DND-41 (cell line): ENCODE data around the gene CDK5R1.

Experiments
- ATAC-seq: fragments of 200-7000 bp; cut with Tn5 transposase; 3 replicates; pipeline ENCODE4 v1.9.1; 2021; ENCODE audit warnings: low read depth; ENCODE audit not compliant: insufficient read depth
- DNase-seq: peaks from one replicate; pipeline ENCODE4 v3.0.0-alpha.2; 2020
- H2AFZ ChIP-seq: 2 replicates; pipeline ENCODE4 v1.6.0; 2012; ENCODE audit warnings: low read depth, low read length
- H3K27ac ChIP-seq: 2 replicates; pipeline ENCODE4 v1.5.1; 2012; ENCODE audit warnings: low read length, inconsistent platforms
- H3K27me3 ChIP-seq: fragments of 200-600 bp; sonication (generic); 2 replicates; pipeline ENCODE4 v1.6.0; 2012; ENCODE audit warnings: low read length, mild to moderate bottlenecking, inconsistent platforms; ENCODE audit not compliant: insufficient read depth, poor library complexity
- H3K36me3 ChIP-seq: 2 replicates; pipeline ENCODE4 v1.5.1; 2012; ENCODE audit warnings: low read length, inconsistent platforms; ENCODE audit not compliant: insufficient read depth
- H3K4me1 ChIP-seq: 2 replicates; pipeline ENCODE4 v1.5.1; 2012; ENCODE audit warnings: mild to moderate bottlenecking, low read length; ENCODE audit not compliant: insufficient read depth
- H3K4me2 ChIP-seq: 2 replicates; pipeline ENCODE4 v1.6.0; 2012; ENCODE audit warnings: mild to moderate bottlenecking, moderate library complexity, low read length, inconsistent platforms; ENCODE audit not compliant: insufficient read depth
- H3K4me3 ChIP-seq, 2 experiments: fragments of 200-600 bp in 1 of 2; shearing (Covaris generic) in 1 of 2; 2 replicates each; pipeline ENCODE4 v1.5.1; 2012 to 2016; ENCODE audit warnings: inconsistent platforms in 2 of 2, low read length in 2 of 2, mild to moderate bottlenecking in 2 of 2, low read depth in 1 of 2, moderate library complexity in 1 of 2
- H3K79me2 ChIP-seq: 2 replicates; pipeline ENCODE4 v1.6.0; 2012; ENCODE audit warnings: low read length, inconsistent platforms; ENCODE audit not compliant: insufficient read depth
- H3K9ac ChIP-seq: 2 replicates; pipeline ENCODE4 v1.6.0; 2012; ENCODE audit warnings: low read depth, mild to moderate bottlenecking, inconsistent platforms, low read length, moderate library complexity
- H3K9me3 ChIP-seq: 2 replicates; pipeline ENCODE4 v1.5.1; 2012; ENCODE audit warnings: low read length, moderate library complexity, mild to moderate bottlenecking, inconsistent platforms; ENCODE audit not compliant: insufficient read depth, severe bottlenecking
- H4K20me1 ChIP-seq: 2 replicates; pipeline ENCODE4 v1.6.0; 2012; ENCODE audit warnings: low read length; ENCODE audit not compliant: insufficient read depth
- EZH2 ChIP-seq: IDR thresholded peaks from 3 replicates; pipeline ENCODE4 v1.6.1; 2012; ENCODE audit warnings: borderline replicate concordance, low read depth, mild to moderate bottlenecking, moderate library complexity, low read length, inconsistent platforms; ENCODE audit not compliant: severe bottlenecking
- TF ChIP-seq, protein P1 (sequence below): IDR thresholded peaks from 2 replicates; pipeline ENCODE4 v1.5.1; 2012; ENCODE audit warnings: borderline replicate concordance, low read length, moderate library complexity, mild to moderate bottlenecking; ENCODE audit not compliant: poor library complexity, severe bottlenecking; ENCODE audit errors: extremely low read depth

Gene CDK5R1

DNA sequence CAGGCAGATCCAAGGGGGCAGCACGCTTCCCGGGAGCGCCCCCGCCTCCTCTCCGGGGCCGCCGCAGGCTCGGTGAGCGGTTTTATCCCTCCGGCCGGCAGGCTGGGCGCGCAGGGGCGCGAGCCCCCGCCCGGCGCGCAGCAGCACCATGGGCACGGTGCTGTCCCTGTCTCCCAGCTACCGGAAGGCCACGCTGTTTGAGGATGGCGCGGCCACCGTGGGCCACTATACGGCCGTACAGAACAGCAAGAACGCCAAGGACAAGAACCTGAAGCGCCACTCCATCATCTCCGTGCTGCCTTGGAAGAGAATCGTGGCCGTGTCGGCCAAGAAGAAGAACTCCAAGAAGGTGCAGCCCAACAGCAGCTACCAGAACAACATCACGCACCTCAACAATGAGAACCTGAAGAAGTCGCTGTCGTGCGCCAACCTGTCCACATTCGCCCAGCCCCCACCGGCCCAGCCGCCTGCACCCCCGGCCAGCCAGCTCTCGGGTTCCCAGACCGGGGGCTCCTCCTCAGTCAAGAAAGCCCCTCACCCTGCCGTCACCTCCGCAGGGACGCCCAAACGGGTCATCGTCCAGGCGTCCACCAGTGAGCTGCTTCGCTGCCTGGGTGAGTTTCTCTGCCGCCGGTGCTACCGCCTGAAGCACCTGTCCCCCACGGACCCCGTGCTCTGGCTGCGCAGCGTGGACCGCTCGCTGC, 832 bp downstream of the CDK5R1 start:
- Histone ChIP-seq H3K36me3 (peaks cover 27% of the 10 kb centered on the region), H3K79me2 (peaks cover 9% of the 10 kb centered on the region; the same call in 1 of the 2 replicates), H3K9ac (peak overlapping the region; percentile 70), H3K27ac (no peak overlapping the region), H3K27me3 (no peaks in the 10 kb centered on the region), H3K4me1 (peaks cover 28% of the 10 kb centered on the region), H2AFZ (peak overlapping the region; percentile 71), H3K9me3 (no peaks in the 10 kb centered on the region), H3K4me3 (peak overlapping the region in 1 of 2 experiments; percentile 70; a peak in 3 of 4 replicates), H4K20me1 (peaks cover 20% of the 10 kb centered on the region), H3K4me2 (peak overlapping the region; percentile 81)
- no peak for ATAC-seq
- TF ChIP-seq EZH2, result no peak
- TF ChIP-seq, protein P1, sequence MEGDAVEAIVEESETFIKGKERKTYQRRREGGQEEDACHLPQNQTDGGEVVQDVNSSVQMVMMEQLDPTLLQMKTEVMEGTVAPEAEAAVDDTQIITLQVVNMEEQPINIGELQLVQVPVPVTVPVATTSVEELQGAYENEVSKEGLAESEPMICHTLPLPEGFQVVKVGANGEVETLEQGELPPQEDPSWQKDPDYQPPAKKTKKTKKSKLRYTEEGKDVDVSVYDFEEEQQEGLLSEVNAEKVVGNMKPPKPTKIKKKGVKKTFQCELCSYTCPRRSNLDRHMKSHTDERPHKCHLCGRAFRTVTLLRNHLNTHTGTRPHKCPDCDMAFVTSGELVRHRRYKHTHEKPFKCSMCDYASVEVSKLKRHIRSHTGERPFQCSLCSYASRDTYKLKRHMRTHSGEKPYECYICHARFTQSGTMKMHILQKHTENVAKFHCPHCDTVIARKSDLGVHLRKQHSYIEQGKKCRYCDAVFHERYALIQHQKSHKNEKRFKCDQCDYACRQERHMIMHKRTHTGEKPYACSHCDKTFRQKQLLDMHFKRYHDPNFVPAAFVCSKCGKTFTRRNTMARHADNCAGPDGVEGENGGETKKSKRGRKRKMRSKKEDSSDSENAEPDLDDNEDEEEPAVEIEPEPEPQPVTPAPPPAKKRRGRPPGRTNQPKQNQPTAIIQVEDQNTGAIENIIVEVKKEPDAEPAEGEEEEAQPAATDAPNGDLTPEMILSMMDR, result no peak
- no peak for DNase-seq

DNA sequence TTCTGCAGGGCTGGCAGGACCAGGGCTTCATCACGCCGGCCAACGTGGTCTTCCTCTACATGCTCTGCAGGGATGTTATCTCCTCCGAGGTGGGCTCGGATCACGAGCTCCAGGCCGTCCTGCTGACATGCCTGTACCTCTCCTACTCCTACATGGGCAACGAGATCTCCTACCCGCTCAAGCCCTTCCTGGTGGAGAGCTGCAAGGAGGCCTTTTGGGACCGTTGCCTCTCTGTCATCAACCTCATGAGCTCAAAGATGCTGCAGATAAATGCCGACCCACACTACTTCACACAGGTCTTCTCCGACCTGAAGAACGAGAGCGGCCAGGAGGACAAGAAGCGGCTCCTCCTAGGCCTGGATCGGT, 1.4 kb downstream of the CDK5R1 start:
- H4K20me1 ChIP-seq, result peaks cover 20% of the 10 kb centered on the region
- peaks cover 24% of the 10 kb centered on the region for H3K36me3 ChIP-seq
- DNase-seq, result no peak
- H3K27ac ChIP-seq, result no peak overlapping the region
- no peak overlapping the region for H2AFZ ChIP-seq
- peaks cover 9% of the 10 kb centered on the region; the same call in 1 of the 2 replicates for H3K79me2 ChIP-seq
- H3K9ac ChIP-seq, result no peak overlapping the region; the same call in 1 of the 2 replicates
- ATAC-seq, result no peak
- H3K4me3 ChIP-seq, result no peak overlapping the region
- no peaks in the 10 kb centered on the region for H3K9me3 ChIP-seq
- H3K4me2 ChIP-seq, result peak overlapping the region; percentile 81
- H3K27me3 ChIP-seq, result no peaks in the 10 kb centered on the region
- H3K4me1 ChIP-seq, result peaks cover 28% of the 10 kb centered on the region
- TF ChIP-seq, protein P1, result no peak
- no peak for TF ChIP-seq EZH2

DNA sequence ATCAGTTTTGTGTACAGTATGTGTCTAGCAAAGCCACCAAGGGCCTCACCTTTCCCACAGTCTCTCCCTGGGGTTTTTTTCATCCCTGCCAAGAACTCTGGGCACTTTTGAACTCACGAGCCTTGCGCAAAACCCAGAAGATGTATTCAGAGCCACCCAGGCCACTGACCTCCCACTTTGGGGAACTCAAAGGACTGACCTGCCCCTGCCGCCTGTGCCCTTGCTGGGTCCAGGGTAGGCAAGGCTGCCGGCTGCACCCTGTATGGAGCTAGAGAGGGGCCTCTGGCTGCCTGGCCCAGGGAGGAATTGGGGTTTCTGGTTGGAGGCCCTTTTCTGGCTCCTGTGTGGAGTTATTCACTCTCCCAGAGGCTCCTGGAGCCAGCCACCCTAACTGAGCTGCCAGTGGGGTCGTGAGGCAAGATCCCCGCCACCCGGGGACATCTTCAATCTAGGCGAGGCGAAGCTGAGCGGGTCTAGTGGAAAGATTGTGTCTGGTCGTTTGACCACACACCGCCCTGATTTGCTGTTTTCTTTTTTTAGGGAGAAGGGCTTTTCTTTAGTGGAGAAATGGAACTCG, 1.9 kb downstream of the CDK5R1 start:
- Histone ChIP-seq H3K9me3 (no peaks in the 10 kb centered on the region), H3K79me2 (peaks cover 9% of the 10 kb centered on the region; the same call in 1 of the 2 replicates), H3K4me3 (no peak overlapping the region), H2AFZ (no peak overlapping the region), H4K20me1 (peaks cover 20% of the 10 kb centered on the region), H3K36me3 (peaks cover 24% of the 10 kb centered on the region), H3K4me1 (peaks cover 28% of the 10 kb centered on the region), H3K4me2 (peak overlapping the region; percentile 81), H3K27me3 (no peaks in the 10 kb centered on the region), H3K27ac (no peak overlapping the region), H3K9ac (no peak overlapping the region)
- DNase-seq, result no peak
- ATAC-seq, result no peak
- no peak for TF ChIP-seq EZH2
- TF ChIP-seq, protein P1, result no peak
